Subcutaneous adipose tissue (tissue), 4 donors: ENCODE results near the gene FRMD4A. TPM values are rescaled to one million over a fixed set of nuclear protein-coding genes. Genes with fewer than 3 reads are reported as not detected.

Experiments used
- CTCF ChIP-seq: fragments of 450-650 bp; IDR thresholded peaks from one replicate; pipeline ENCODE4 v1.5.1; 2016; ENCODE audit warnings: low read depth, mild to moderate bottlenecking, control low read depth, antibody characterized with exemption, moderate library complexity
- total RNA-seq, 4 donors: library from RNA; depleted of rRNA; stranded (reverse); fragments of >200 nt; gene quantifications; one replicate each; pipeline ENCODE4 v1.1.0, GENCODE V29; 2016

Gene FRMD4A
- total RNA-seq, 4 donors from 2014 or later, result 70.0 to 206 (median 81.4) TPM

GRCh38 chr10:14184841-14185315, 145.8 kb downstream of the FRMD4A start:
- no peak for TF ChIP-seq CTCF

GRCh38 chr10:14182781-14183180, 147.9 kb downstream of the FRMD4A start:
- TF ChIP-seq CTCF, result no peak

- no peak for TF ChIP-seq CTCF
Measured at GRCh38 chr10:14181567-14181936, 149.2 kb downstream of the FRMD4A start.

GRCh38 chr10:14180911-14181566, 149.7 kb downstream of the FRMD4A start:
- TF ChIP-seq CTCF, result no peak

- no peak for TF ChIP-seq CTCF
Measured at GRCh38 chr10:14179251-14179650, 151.5 kb downstream of the FRMD4A start.

GRCh38 chr10:14173706-14174594, 156.8 kb downstream of the FRMD4A start:
- no peak for TF ChIP-seq CTCF

- no peak for TF ChIP-seq CTCF
Measured at GRCh38 chr10:14173391-14173705, 157.4 kb downstream of the FRMD4A start.
